Testis (tissue), 3 donors: ENCODE data around the gene B3GNT7. TPM values are rescaled to one million over a fixed set of nuclear protein-coding genes. Genes with fewer than 3 reads are reported as not detected.
"Not testable (repeated sequence)": the region's sequence is repeated elsewhere in the genome, so short reads cannot be mapped to it uniquely, and the experiment has no call there.

Experiments
- DNase-seq: peaks from one replicate; pipeline ENCODE4 v3.0.0-alpha.2; 2019
- H3K27ac ChIP-seq, 2 donors: fragments of 200-600 bp; sonication (generic); one replicate each; pipeline ENCODE4 v1.5.1; 2019
- H3K27me3 ChIP-seq: fragments of 200-600 bp; sonication (generic); one replicate; pipeline ENCODE4 v1.5.1; 2019
- H3K36me3 ChIP-seq: fragments of 200-600 bp; sonication (generic); one replicate; pipeline ENCODE4 v1.5.1; 2017; ENCODE audit warnings: low read depth; ENCODE audit errors: missing control alignments
- H3K4me1 ChIP-seq: fragments of 200-600 bp; sonication (generic); one replicate; pipeline ENCODE4 v1.5.1; 2019
- H3K4me3 ChIP-seq, 2 donors: fragments of 200-600 bp; sonication (generic); one replicate each; pipeline ENCODE4 v1.5.1; 2017 to 2019
- H3K9me3 ChIP-seq: fragments of 200-600 bp; sonication (generic); one replicate; pipeline ENCODE4 v1.5.1; 2017
- CTCF ChIP-seq, 3 experiments: fragments of 450-650 bp in 2 of 3; fragments of 200-600 bp in 1 of 3; sonication (generic) in 1 of 3; IDR thresholded peaks; one replicate each; pipeline ENCODE4 v1.5.1; 2016 to 2019; ENCODE audit warnings: antibody characterized with exemption in 3 of 3, mild to moderate bottlenecking in 2 of 3, moderate library complexity in 1 of 3
- POLR2A ChIP-seq: fragments of 450-650 bp; IDR thresholded peaks from one replicate; pipeline ENCODE4 v1.6.1; 2017; ENCODE audit warnings: antibody characterized with exemption, mild to moderate bottlenecking, moderate library complexity
- WGBS, 2 donors: methylation state at CpG; one replicate each; pipeline ENCODE4 v1.1.5; 2018; 5-methylcytosine and 5-hydroxymethylcytosine counted together
- intact Hi-C: fragments of 100-400 bp; cut with DNase I; formaldehyde crosslinking; loops from one replicate; pipeline ENCODE4 v1.15.1; 2023; ENCODE audit warnings: low total_unique reads
- polyA plus RNA-seq: library from polyadenylated mRNA; stranded (reverse); fragments of 350-450 nt; fragmentation: Illumina TruSeq; extraction: RNeasy Lipid Tissue Mini Kit (QIAGEN cat#74804); gene quantifications from one replicate; pipeline ENCODE4 v1.2.3, GENCODE V29; 2014; ENCODE audit warnings: low read depth, low replicate concordance; ENCODE audit not compliant: insufficient read depth
- total RNA-seq, 2 donors: library from RNA; depleted of rRNA; stranded (reverse); fragments of >200 nt; gene quantifications; one replicate each; pipeline ENCODE4 v1.2.3, GENCODE V29; 2016

The B3GNT7 gene
- total and polyA plus RNA-seq, 3 donors from 2014 or later = 2.6 to 5.0 (median 3.3) TPM

- no peak overlapping the region for H3K27ac ChIP-seq
- no peaks in the 10 kb centered on the region for H3K4me1 ChIP-seq
- H3K4me3 ChIP-seq = no peak overlapping the region
- no peak for DNase-seq
- intact Hi-C loops = no loop called here
- no peaks in the 10 kb centered on the region for H3K9me3 ChIP-seq
- TF ChIP-seq POLR2A = no peak
- no peak for TF ChIP-seq CTCF (IDR thresholded peaks at IDR 0.05)
- no peaks in the 10 kb centered on the region for H3K36me3 ChIP-seq
- 82% methylated on average over 5 of the region's 5 CpGs for WGBS, 2 donors
- no peaks in the 10 kb centered on the region for H3K27me3 ChIP-seq
These were observed 46.7 kb upstream of the B3GNT7 start for GRCh38 chr2:231348704-231349373.

- H3K9me3 ChIP-seq, H3K27me3 ChIP-seq, H3K36me3 ChIP-seq, DNase-seq, H3K4me3 ChIP-seq, intact Hi-C loops, H3K4me1 ChIP-seq, H3K27ac ChIP-seq: not testable (repeated sequence)
- 94 to 97% methylated on average over 10 of the region's 10 CpGs for WGBS, 2 donors
These were observed 46.2 kb upstream of the B3GNT7 start for GRCh38 chr2:231349374-231349735.

GRCh38 chr2:231351648-231352047 lies 43.9 kb upstream of the B3GNT7 start:
- no peaks in the 10 kb centered on the region for H3K36me3 ChIP-seq
- WGBS, 2 donors = 90 to 92% methylated on average over 5 of the region's 5 CpGs
- no peaks in the 10 kb centered on the region for H3K4me1 ChIP-seq
- no peaks in the 10 kb centered on the region for H3K27me3 ChIP-seq
- intact Hi-C loops = no loop called here
- H3K9me3 ChIP-seq = no peaks in the 10 kb centered on the region
- no peak for TF ChIP-seq POLR2A
- no peak for TF ChIP-seq CTCF (IDR thresholded peaks at IDR 0.05)
- H3K27ac ChIP-seq = no peak overlapping the region
- H3K4me3 ChIP-seq = no peak overlapping the region
- DNase-seq = no peak

GRCh38 chr2:231353469-231353868 lies 42.0 kb upstream of the B3GNT7 start:
- no peak overlapping the region for H3K27ac ChIP-seq
- H3K27me3 ChIP-seq = no peaks in the 10 kb centered on the region
- 91 to 95% methylated on average over 4 to 5 of the region's 6 CpGs for WGBS, 2 donors
- no peaks in the 10 kb centered on the region for H3K4me1 ChIP-seq
- intact Hi-C loops = no loop called here
- no peak overlapping the region for H3K4me3 ChIP-seq
- no peaks in the 10 kb centered on the region for H3K36me3 ChIP-seq
- TF ChIP-seq POLR2A (no peak), CTCF (IDR thresholded peaks at IDR 0.05) (no peak)
- H3K9me3 ChIP-seq = no peaks in the 10 kb centered on the region
- DNase-seq = no peak

- DNase-seq = peak; percentile 23
- 55 to 67% methylated on average over 26 to 28 of the region's 28 CpGs for WGBS, 2 donors
- no peaks in the 10 kb centered on the region for H3K9me3 ChIP-seq
- H3K36me3 ChIP-seq = no peaks in the 10 kb centered on the region
- no peaks in the 10 kb centered on the region for H3K4me1 ChIP-seq
- H3K27ac ChIP-seq = peak overlapping the region; percentile 25 to 78
- no peaks in the 10 kb centered on the region for H3K27me3 ChIP-seq
- no peak overlapping the region for H3K4me3 ChIP-seq
- intact Hi-C loops = no loop called here
- TF ChIP-seq CTCF (IDR thresholded peaks at IDR 0.05) (no peak), POLR2A (no peak)
These were observed 39.7 kb upstream of the B3GNT7 start for GRCh38 chr2:231355508-231356465.
